ENCODE results near the gene ADCY7. TPM values are rescaled to one million over a fixed set of nuclear protein-coding genes. Genes with fewer than 3 reads are reported as not detected.

The ADCY7 gene
- total RNA-seq, 1 experiment from 2014 or later = 5.9 TPM

GRCh38 chr16:50261707-50262235 lies 4.6 kb upstream of the ADCY7 start:
- CTCF ChIA-PET = interaction anchor here (1.1 kb wide), 1 partner anchor 404 kb away, joined by 3 read pairs; no protein-coding TSS in a partner anchor
- no peak for ATAC-seq

DNA sequence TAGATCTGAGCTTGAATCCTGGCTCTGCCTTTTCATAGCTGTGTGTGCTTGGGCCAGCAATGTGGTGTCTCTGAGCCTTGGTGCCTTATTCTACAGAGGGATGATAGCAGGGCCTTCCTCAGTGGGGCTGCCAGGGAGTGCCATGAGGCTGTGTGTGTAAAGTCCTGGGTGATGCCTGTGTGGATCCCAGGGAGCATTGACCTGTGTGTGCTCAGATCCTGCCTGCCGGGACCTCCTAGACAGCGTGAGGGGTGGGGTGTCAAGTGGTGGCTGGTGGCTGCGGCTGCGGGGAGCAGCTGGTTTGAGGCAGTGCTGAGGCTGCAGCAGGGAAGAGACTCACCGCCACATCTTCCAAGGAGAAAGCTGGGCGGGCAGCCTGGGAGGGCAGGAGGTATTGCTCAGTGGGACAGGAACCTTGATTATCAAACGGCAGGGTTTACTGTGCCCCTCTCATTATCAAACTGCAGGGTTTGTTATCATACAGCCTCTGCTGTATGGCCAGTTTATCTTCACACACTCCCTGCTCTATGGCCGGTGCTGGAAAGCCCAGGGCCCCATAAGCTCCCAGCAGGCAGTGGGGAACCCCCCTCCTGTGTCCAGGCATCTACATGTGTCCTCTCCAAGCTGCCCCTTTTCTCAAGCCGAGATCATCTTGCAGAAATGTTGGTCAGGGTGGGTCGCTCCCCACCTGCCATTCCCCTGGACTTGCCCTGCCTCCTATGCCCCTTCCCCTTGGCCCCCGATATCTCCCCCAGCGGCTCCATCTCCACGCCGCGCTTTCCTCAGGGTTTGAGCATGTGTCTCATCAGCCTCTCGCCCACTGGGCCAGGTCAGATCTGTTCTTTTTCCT lies 3.1 kb upstream of the ADCY7 start:
- H3K4me1 Mint-ChIP-seq = peaks cover 20% of the 10 kb centered on the region
- H3K27me3 Mint-ChIP-seq (ENCODE audit: low read depth) = no peaks in the 10 kb centered on the region
- no peak for TF ChIP-seq ESRRA (CRISPR knock-in tag; IDR thresholded peaks at IDR 0.05; ENCODE audit: borderline replicate concordance)
- CTCF ChIA-PET = interaction anchor here (0.7 kb wide), 1 partner anchor 16 kb away, joined by 3 read pairs; no protein-coding TSS in a partner anchor
- DNase-seq (ENCODE audit: low spot score) = no peak
- no peak overlapping the region for H3K4me3 Mint-ChIP-seq
- POLR2A ChIA-PET = no interaction called here
- no peak for ATAC-seq
- H3K27ac Mint-ChIP-seq = no peak overlapping the region
- peaks cover 8% of the 10 kb centered on the region for H3K9me3 Mint-ChIP-seq
- no peaks in the 10 kb centered on the region for H3K36me3 Mint-ChIP-seq

More at GRCh38 chr16:50261707-50262235, 4.6 kb upstream of the ADCY7 start:
- Mint-ChIP-seq H3K4me1 (peaks cover 17% of the 10 kb centered on the region), H3K9me3 (peaks cover 8% of the 10 kb centered on the region), H3K27ac (no peak overlapping the region), H3K4me3 (no peak overlapping the region), H3K27me3 (ENCODE audit: low read depth) (no peaks in the 10 kb centered on the region), H3K36me3 (no peaks in the 10 kb centered on the region)
- no peak for TF ChIP-seq PRRX2 (CRISPR knock-in tag; IDR thresholded peaks at IDR 0.05)
- TF ChIP-seq JAZF1 (CRISPR knock-in tag; IDR thresholded peaks at IDR 0.05) = no peak
- TF ChIP-seq ZNF532 (CRISPR knock-in tag; IDR thresholded peaks at IDR 0.05; ENCODE audit: borderline replicate concordance) = no peak
- TF ChIP-seq, protein P1, sequence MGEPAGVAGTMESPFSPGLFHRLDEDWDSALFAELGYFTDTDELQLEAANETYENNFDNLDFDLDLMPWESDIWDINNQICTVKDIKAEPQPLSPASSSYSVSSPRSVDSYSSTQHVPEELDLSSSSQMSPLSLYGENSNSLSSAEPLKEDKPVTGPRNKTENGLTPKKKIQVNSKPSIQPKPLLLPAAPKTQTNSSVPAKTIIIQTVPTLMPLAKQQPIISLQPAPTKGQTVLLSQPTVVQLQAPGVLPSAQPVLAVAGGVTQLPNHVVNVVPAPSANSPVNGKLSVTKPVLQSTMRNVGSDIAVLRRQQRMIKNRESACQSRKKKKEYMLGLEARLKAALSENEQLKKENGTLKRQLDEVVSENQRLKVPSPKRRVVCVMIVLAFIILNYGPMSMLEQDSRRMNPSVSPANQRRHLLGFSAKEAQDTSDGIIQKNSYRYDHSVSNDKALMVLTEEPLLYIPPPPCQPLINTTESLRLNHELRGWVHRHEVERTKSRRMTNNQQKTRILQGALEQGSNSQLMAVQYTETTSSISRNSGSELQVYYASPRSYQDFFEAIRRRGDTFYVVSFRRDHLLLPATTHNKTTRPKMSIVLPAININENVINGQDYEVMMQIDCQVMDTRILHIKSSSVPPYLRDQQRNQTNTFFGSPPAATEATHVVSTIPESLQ (CRISPR knock-in tag; IDR thresholded peaks at IDR 0.05) = no peak
- POLR2A ChIA-PET = no interaction called here
- no peak for DNase-seq (ENCODE audit: low spot score)

GRCh38 chr16:50263940-50264929 lies 2.1 kb upstream of the ADCY7 start:
- ChIA-PET CTCF (interaction anchor here (0.6 kb wide), 1 partner anchor 1827 kb away, joined by 3 read pairs; no protein-coding TSS in a partner anchor), POLR2A (no interaction called here)
- DNase-seq (ENCODE audit: low spot score) = no peak
- H3K27me3 Mint-ChIP-seq (ENCODE audit: low read depth) = no peaks in the 10 kb centered on the region; the same call in 1 of the 2 replicates
- no peak overlapping the region for H3K27ac Mint-ChIP-seq
- peaks cover 8% of the 10 kb centered on the region for H3K9me3 Mint-ChIP-seq
- peaks cover 20% of the 10 kb centered on the region for H3K4me1 Mint-ChIP-seq
- no peaks in the 10 kb centered on the region for H3K36me3 Mint-ChIP-seq
- H3K4me3 Mint-ChIP-seq = no peak overlapping the region
- no peak for ATAC-seq
- TF ChIP-seq GRHL2 (CRISPR knock-in tag; IDR thresholded peaks at IDR 0.05; ENCODE audit: insufficient replicate concordance, severe bottlenecking) = no peak
- no peak for TF ChIP-seq RELA (CRISPR knock-in tag; IDR thresholded peaks at IDR 0.05; ENCODE audit: borderline replicate concordance)
- TF ChIP-seq PRDM15 (CRISPR knock-in tag; IDR thresholded peaks at IDR 0.05) = no peak
- no peak for TF ChIP-seq TP53 (CRISPR knock-in tag; IDR thresholded peaks at IDR 0.05)
- TF ChIP-seq ZNF232 (CRISPR knock-in tag; IDR thresholded peaks at IDR 0.05) = no peak
- TF ChIP-seq USF2 (CRISPR knock-in tag; IDR thresholded peaks at IDR 0.05) = no peak
- TF ChIP-seq, protein P2, sequence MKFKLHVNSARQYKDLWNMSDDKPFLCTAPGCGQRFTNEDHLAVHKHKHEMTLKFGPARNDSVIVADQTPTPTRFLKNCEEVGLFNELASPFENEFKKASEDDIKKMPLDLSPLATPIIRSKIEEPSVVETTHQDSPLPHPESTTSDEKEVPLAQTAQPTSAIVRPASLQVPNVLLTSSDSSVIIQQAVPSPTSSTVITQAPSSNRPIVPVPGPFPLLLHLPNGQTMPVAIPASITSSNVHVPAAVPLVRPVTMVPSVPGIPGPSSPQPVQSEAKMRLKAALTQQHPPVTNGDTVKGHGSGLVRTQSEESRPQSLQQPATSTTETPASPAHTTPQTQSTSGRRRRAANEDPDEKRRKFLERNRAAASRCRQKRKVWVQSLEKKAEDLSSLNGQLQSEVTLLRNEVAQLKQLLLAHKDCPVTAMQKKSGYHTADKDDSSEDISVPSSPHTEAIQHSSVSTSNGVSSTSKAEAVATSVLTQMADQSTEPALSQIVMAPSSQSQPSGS (CRISPR knock-in tag; IDR thresholded peaks at IDR 0.05; ENCODE audit: borderline replicate concordance, low read depth) = no peak
- TF ChIP-seq ZNF263 (CRISPR knock-in tag; IDR thresholded peaks at IDR 0.05; ENCODE audit: low read depth) = no peak
- no peak for TF ChIP-seq NR3C1 (CRISPR knock-in tag; conservative IDR thresholded peaks at IDR 0.05; ENCODE audit: low read depth)
- no peak for TF ChIP-seq NR1H2 (CRISPR knock-in tag; IDR thresholded peaks at IDR 0.05)

Data from WTC11 (cell line).